Measurements from ENCODE around the gene PHF14. TPM values are rescaled to one million over a fixed set of nuclear protein-coding genes. Genes with fewer than 3 reads are reported as not detected.

PHF14 gene
- total and polyA plus RNA-seq, 10 donors, result 18.9 to 59.1 (median 37.7) TPM

GRCh38 chr7:11109659-11110058 lies 136.0 kb downstream of the PHF14 start:
- Histone ChIP-seq H3K27me3 (replicated peaks in 1 of 7) (no peaks in the 10 kb centered on the region), H3K27ac (no peak overlapping the region), H3K4me1 (no peaks in the 10 kb centered on the region), H3K36me3 (peaks cover 0 to 28% (median 7%) of the 10 kb centered on the region in 6 donors), H3K9me3 (no peaks in the 10 kb centered on the region), H3K4me3 (no peak overlapping the region)
- TF ChIP-seq POLR2A (IDR thresholded peaks at IDR 0.05), result no peak
- TF ChIP-seq POLR2AphosphoS5 (IDR thresholded peaks at IDR 0.05), result no peak
- TF ChIP-seq, protein P1, sequence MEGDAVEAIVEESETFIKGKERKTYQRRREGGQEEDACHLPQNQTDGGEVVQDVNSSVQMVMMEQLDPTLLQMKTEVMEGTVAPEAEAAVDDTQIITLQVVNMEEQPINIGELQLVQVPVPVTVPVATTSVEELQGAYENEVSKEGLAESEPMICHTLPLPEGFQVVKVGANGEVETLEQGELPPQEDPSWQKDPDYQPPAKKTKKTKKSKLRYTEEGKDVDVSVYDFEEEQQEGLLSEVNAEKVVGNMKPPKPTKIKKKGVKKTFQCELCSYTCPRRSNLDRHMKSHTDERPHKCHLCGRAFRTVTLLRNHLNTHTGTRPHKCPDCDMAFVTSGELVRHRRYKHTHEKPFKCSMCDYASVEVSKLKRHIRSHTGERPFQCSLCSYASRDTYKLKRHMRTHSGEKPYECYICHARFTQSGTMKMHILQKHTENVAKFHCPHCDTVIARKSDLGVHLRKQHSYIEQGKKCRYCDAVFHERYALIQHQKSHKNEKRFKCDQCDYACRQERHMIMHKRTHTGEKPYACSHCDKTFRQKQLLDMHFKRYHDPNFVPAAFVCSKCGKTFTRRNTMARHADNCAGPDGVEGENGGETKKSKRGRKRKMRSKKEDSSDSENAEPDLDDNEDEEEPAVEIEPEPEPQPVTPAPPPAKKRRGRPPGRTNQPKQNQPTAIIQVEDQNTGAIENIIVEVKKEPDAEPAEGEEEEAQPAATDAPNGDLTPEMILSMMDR (IDR thresholded peaks at IDR 0.05 in 8 of 11, conservative IDR thresholded peaks at IDR 0.05 in 3 of 11), result no peak
- intact Hi-C loops (cut with DNase I; ENCODE audit: low total_unique reads), result no loop called here
- DNase-seq, result no peak

DNA sequence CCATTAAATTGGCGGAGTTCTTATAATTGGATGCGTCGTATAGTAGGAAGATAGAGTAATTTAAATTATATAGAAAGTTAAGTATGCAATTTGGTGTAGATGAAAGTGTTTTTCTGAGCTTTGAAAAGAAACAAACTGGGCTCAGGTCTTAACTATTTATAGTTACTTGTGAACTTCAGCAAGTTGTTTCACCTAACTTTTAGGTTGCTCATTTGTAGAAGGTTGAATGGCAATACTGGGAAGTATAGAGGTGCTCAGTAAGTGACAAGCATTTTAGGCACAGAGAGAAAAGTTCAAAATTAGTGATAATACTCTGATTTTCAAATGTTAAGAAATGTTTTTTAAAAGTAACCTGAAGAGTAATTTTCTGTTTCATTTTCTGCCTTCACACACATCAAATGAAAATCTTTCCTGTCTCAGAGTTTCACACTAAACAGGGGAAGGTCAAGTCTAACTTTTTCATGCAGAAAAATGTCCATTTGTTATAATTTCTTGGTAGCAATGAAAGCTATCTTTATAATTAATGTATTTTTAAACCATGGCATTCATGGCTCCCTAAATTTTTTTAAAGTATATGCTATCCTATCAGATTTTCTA lies 146.5 kb downstream of the PHF14 start:
- Histone ChIP-seq H3K4me1 (no peaks in the 10 kb centered on the region), H3K9me3 (no peaks in the 10 kb centered on the region), H3K36me3 (peaks cover 0 to 32% (median 0%) of the 10 kb centered on the region in 6 donors), H3K27ac (no peak overlapping the region), H3K4me3 (no peak overlapping the region), H3K27me3 (replicated peaks in 1 of 7) (no peaks in the 10 kb centered on the region)
- TF ChIP-seq, protein P1 (IDR thresholded peaks at IDR 0.05 in 8 of 11, conservative IDR thresholded peaks at IDR 0.05 in 3 of 11), result no peak
- TF ChIP-seq POLR2AphosphoS5 (IDR thresholded peaks at IDR 0.05) (no peak), POLR2A (IDR thresholded peaks at IDR 0.05) (no peak)
- DNase-seq, result no peak
- intact Hi-C loops (cut with DNase I; ENCODE audit: low total_unique reads), result no loop called here
- WGBS, 5 donors, result 95 to 98% (median 95%) methylated on average over 3 of the region's 3 CpGs

- DNase-seq, result no peak
- H3K36me3 ChIP-seq, result peaks cover 0 to 28% (median 0%) of the 10 kb centered on the region in 6 donors
- no peak overlapping the region for H3K4me3 ChIP-seq
- 78 to 84% (median 84%) methylated on average over 3 of the region's 3 CpGs for WGBS, 5 donors
- H3K4me1 ChIP-seq, result peaks cover 0 to under 1% (median 0%) of the 10 kb centered on the region in 6 donors
- H3K9me3 ChIP-seq, result no peaks in the 10 kb centered on the region
- TF ChIP-seq, protein P1 (IDR thresholded peaks at IDR 0.05 in 8 of 11, conservative IDR thresholded peaks at IDR 0.05 in 3 of 11), result no peak
- TF ChIP-seq POLR2AphosphoS5 (IDR thresholded peaks at IDR 0.05), result no peak
- no peak for TF ChIP-seq POLR2A (IDR thresholded peaks at IDR 0.05)
- intact Hi-C loops (cut with DNase I; ENCODE audit: low total_unique reads), result no loop called here
- H3K27me3 ChIP-seq (replicated peaks in 1 of 7), result no peaks in the 10 kb centered on the region
- no peak overlapping the region for H3K27ac ChIP-seq
Measured at GRCh38 chr7:11120675-11121220, 147.1 kb downstream of the PHF14 start.

DNA sequence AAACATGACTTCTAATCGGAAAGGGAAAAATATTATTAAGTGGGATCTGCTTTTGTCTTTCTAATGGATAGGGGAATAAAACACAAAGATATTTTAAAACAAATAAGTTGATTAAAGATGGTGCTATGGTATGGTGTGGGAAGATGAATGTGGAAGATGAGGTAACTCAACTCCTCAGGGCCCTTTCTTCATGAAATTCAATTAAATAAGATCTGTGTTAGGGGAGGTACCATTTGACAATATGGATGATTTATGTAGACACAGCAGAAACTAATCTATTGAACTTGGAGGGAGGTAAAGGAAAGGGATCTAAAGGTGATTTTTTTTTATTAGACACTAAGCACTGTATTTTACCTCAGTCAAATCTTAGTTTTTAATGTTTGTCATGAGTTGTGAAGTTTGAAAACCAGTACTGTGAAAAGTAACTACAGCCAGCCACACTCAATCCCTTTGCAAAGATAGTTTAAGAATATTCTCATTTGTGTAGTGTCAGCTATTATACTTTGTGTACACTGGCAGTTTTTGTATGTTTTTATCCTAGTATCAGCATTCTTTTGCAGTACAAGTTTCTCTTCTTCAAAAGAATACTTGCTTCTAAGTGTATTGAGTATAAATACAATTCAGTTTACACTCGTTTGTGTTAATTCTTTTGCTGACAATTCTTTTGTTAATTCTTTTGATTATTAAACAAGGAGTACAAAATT lies 151.3 kb downstream of the PHF14 start:
- no peak overlapping the region for H3K27ac ChIP-seq
- H3K27me3 ChIP-seq (replicated peaks in 1 of 7), result no peaks in the 10 kb centered on the region
- no peaks in the 10 kb centered on the region for H3K9me3 ChIP-seq
- TF ChIP-seq POLR2AphosphoS5 (IDR thresholded peaks at IDR 0.05) (no peak), POLR2A (IDR thresholded peaks at IDR 0.05) (no peak)
- TF ChIP-seq, protein P1 (IDR thresholded peaks at IDR 0.05 in 8 of 11, conservative IDR thresholded peaks at IDR 0.05 in 3 of 11), result no peak
- 88 to 97% (median 92%) methylated on average over 2 of the region's 2 CpGs for WGBS, 5 donors
- no peak overlapping the region for H3K4me3 ChIP-seq
- no peak for DNase-seq
- H3K4me1 ChIP-seq, result peaks cover 0 to 18% (median 0%) of the 10 kb centered on the region in 6 donors
- peaks cover 0 to 11% (median 0%) of the 10 kb centered on the region in 6 donors for H3K36me3 ChIP-seq
- intact Hi-C loops (cut with DNase I; ENCODE audit: low total_unique reads), result no loop called here

Measured in spleen (tissue), 11 donors.